Stimulated activated CD4-positive, alpha-beta T cell treated with anti-CD3 and anti-CD28 coated beads, Interleukin-15, amount 100 ng/mL, for 24 hours (primary cell): ENCODE results near the gene CORO2B.
A peak's percentile ranks its signal among the peaks of the same experiment; 100 is the strongest.

Source experiments
- DNase-seq: peaks from one replicate; pipeline ENCODE4 v3.0.0-alpha.2; 2020

CORO2B gene

DNA sequence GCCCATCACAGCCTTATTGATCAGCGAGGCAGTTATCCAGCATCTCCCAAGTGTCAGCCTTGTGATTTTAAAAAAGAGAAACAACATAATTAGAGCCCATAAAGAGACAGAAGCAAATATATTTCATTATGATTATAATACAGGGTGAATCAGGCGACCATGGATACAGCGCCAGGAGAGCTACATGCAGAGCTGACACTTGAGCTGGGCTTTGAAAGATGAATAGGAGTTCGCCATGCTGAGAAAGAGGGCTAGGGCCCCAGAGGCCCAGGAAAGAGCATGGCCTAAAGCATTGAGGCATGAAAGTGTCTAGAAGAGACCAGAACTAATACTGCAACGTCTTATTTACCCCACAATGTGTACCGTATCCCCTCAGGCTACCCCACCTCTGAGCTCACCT lies 4.2 kb upstream of the CORO2B start:
- no peak for DNase-seq

- DNase-seq = no peak
These were observed 2.4 kb upstream of the CORO2B start for GRCh38 chr15:68576235-68576892.

DNA sequence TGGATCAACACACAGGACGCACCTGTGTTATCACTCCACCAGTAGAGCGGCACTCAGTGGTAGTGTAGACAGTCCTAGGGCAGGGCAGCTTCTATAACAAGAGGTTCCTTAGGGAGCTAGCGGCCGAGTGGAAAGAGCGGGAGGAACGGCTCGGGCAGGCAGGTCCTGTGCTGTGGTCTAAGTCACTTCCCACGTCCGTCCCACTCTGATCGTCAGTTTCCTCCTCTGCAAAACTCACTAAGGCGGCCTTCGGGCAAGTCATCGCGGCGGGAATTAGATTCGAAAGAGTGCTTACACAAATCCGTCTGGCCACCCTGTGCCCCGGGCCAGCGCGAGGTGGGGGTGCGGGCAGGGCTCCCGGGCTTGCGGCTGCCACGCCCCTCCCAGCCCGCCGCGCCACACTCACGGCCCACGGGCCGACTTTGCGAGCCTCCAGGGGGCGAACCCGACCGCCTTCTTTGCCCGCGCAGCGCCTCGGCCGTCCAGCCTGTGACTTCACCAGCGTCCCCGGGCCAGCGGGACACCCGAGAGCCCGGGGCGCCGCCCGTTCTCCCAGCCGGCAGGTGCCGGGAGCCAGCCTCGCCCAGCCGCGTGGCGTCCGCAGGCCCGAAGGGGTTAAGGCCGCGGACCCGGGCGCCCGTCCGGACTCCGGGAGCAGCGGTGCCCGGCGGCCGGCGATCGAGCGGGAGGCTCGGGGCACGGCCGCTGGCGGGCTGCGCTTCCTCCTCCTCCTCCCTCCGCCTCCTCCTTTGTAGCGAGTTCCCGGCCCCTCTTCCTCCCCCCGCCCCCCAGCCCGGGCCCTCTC lies 416 bp upstream of the CORO2B start:
- DNase-seq = peak; percentile 54

- no peak for DNase-seq
These were observed 1.5 kb downstream of the CORO2B start for GRCh38 chr15:68580026-68580882.

- DNase-seq = no peak
These were observed 2.0 kb downstream of the CORO2B start for GRCh38 chr15:68580883-68581155.

DNA sequence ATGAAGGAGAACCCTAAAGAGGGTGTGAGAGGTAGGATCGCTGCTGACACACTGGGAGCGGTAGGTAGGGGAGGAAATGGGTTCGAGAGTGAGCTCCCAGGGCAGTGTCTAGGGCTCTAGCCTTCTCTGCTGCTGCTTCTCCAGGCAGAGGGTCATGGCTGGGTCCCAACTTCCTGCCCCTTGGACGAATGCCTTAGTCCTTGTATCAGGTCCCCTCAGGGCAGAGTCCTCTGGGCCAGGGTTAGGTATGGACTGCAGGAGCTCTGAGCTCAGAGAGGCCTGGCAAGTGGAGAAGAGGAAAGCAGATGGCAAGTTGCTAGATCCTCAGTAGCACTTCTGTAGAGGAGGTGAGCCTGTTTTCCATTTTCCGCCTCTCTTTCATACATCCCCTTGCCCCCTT lies 2.9 kb downstream of the CORO2B start:
- DNase-seq = no peak

GRCh38 chr15:68582236-68582635 lies 3.4 kb downstream of the CORO2B start:
- no peak for DNase-seq

DNA sequence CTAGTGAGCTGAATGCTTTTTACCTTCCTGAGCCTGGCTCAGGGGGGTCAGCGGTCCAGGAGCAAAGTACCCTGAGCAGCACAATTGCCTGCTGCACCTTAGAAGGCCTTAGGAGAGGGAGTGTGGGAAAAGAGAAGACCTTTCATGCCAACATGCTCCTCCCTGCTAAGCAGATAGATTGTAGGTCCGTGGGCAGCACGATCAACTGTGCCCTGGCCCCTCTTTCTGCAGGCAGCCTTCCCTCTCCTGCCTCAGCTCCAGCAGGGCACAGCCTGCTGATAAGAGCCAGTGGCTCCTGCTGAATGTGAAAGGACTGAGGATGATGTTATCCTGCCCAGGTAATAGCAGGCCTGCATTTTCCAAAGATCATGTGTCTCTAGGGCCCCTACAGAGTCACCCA lies 4.1 kb downstream of the CORO2B start:
- no peak for DNase-seq

GRCh38 chr15:68583321-68583720 lies 4.5 kb downstream of the CORO2B start:
- DNase-seq = no peak

DNA sequence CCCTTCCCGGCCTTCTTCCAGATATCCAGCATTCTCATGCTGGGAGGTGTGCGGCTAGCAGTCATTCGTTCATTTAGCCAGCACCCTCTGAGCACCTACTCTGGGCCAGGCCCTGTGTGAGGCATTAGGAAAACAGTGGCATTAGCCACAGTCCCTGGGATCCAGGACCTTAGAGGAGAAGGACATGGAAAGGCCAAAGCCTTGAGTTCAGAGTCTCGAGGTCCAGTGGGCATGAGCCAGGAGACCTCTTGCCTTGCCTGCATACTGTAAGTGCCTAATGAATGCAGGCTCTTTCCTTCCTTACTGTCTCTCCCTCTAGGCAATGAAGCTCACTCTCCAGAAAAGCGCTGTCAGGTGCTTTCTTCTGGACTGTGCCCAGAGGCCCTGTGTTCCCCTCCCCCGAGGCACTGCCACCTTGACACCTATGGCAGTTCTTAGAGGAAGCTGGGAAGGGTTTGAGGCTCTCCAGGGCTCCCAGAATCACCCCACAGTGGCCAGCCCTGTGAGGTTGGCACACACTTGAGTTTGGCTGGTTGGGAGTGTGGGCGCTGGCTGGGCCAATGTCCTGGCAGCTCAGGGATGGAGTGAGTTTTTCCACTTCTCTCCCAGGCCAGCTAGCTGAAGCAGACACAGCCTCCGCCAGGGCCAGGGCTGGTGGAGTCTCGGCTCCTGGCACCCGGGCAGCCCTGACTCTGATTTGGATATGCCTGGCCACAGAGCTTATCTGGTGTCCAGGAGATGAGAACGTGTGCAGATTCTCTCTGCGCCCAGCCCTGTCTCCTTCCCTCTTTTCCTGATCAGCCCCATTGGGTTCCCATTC lies 5.4 kb downstream of the CORO2B start:
- no peak for DNase-seq

DNA sequence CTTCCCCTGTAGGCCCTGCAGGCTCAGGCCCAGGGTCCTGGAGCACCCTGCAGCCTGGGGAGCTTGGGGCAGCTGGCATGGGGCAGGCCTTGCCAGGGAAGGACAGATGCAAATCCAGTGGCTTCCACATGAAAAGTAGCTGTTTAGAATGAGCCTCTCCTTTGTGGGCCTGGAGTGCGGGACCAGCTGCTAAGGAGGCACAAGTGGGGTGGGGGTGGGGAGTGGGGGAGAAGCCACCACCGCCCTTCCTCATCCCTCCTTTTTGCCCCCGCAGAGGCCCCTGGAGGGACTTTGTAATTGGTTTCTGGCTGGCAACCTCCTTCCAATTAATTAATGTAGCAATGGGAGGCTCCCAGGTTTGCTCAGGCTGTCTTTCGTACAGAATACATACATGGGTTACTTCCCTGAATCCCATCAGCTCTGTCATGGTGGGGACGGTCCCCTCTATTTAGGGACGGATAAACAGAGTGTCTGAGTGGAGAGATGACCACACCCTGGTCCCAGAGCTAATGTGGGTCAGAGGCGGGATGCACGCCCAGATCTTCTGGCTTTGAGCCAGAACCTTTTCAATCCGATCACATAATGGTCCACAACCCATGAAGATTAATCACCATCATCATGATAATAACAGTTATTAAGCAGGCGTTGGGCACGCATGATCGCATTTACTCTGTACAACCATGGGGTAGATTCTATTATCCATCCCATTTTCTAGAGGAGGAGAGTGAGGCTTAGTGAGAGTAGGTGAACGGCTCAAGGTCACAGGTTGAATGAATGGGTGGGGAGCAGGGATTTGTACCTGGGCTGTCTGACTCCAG lies 6.2 kb downstream of the CORO2B start:
- DNase-seq = no peak

DNA sequence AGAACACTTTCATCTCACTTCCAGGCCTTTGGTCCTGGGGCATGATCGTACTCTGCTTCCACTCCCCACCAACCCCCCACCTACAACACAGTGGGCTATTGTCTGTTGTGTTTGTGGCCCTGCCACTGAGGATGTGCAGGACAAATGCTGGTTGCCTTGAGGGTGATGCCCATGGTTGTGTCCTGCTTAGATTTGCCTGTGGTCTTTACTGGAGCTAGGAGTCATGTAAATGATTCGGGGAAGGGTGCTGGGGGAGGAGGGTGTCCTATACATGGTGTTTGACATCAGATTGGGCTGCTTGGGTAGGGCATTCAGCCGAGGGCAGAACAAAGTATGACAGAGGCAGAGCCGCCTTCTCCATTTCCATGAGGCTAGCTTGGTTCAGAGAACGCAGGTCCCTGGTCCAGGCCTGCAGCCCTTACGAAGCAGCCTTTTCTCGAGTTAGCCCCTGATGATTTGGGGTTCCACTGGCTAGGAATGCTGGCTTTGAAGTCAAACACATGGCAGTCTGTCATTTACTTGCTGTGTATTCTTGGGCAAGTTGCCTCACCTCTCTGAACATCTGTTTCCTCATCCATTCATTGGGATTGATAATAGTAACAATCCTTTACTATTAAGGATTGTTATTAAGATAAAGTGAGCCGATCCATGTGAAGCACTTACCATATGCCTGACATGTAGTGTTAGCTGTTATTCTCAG lies 6.9 kb downstream of the CORO2B start:
- DNase-seq = no peak

GRCh38 chr15:68586274-68586961 lies 7.6 kb downstream of the CORO2B start:
- peak; percentile 20 for DNase-seq

DNA sequence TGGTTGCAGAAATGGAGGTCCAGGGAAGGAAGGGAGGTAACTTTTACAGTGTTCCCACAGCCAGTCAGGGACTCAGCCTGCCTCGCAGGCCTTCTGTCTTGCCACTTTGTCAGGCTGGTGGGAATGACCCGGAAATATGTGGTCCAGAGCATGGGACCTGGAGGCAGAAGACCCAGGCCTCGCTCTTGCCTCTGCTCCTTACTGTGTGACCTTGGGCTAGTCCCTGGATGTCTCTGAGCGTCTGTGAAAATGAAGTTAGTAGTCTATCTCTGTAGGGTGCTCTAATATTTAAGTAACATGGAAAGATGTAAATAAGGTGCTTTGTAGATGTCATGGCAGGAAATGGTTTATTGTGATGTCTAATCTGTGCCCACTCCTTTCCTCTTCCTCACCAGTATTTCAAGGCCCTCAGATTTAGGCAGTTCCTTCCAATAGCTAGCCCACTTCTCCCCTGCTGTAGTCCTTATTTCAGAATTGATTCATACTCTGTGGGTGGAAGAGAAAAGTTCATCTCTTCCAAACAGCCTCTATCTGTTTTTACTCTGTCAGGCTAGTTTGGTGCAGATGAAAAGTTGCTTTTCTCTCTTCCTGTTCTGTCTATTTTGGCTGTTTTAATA lies 9.1 kb downstream of the CORO2B start:
- DNase-seq = no peak

GRCh38 chr15:68589053-68589452 lies 10.3 kb downstream of the CORO2B start:
- DNase-seq = no peak

GRCh38 chr15:68589783-68590710 lies 11.3 kb downstream of the CORO2B start:
- DNase-seq = no peak

DNA sequence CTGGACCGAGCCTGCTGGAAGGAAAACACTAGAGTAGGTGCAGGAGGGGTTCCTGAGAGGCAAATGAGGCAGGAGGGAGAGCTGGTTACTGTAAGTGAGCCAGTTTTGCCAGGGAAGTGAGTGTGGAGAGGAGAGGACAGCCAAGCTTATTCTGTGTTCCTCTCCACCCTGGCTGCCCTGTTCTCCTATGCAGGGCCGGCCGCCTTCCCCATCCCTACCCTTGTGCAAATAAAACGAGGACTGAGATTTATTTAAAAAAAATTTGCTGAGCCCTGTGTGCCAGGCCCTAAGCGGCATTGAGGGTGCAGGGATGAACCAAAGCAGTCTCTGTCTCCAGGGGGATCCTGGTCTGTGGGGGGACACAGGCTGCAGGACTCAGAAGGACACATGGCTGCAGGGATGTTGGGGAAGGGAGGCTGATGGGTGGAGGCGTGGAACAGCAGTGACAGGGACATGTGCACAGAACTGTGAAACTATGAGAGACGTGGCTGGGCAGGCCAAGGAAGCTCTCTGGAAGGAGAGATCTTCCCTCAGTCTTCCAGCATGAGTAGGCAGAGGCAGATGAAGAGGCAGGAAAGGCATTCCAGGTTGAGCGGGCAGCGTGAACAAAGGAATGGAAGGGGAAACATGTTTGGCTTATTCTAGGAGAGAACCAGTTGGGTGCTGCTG lies 12.1 kb downstream of the CORO2B start:
- DNase-seq = no peak

- DNase-seq = no peak
These were observed 13.3 kb downstream of the CORO2B start for GRCh38 chr15:68592054-68592453.

DNA sequence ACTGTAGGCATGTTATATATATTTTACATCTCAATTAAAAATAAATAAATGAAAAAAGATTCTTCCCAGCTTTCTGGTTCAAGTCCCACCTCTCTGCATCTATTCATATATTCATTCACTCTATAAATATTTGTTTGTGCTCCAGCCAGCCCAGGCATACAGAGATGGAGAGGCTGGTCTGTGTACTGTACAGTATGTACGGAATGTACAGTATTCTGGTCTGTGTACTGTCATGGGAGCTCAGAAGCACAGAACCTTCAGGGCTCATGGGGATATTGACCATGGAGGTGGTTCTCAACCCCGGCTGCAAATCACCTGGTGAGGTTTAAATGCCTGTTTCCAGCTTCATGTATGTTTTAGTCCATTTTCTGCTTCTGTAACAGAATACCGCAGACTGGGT lies 13.8 kb downstream of the CORO2B start:
- DNase-seq = no peak
